ENCODE results near the gene RAD23A. TPM values are rescaled to one million over a fixed set of nuclear protein-coding genes. Genes with fewer than 3 reads are reported as not detected.

RAD23A gene
- total RNA-seq, 1 donor from 2014 or later = 40.6 TPM

DNA sequence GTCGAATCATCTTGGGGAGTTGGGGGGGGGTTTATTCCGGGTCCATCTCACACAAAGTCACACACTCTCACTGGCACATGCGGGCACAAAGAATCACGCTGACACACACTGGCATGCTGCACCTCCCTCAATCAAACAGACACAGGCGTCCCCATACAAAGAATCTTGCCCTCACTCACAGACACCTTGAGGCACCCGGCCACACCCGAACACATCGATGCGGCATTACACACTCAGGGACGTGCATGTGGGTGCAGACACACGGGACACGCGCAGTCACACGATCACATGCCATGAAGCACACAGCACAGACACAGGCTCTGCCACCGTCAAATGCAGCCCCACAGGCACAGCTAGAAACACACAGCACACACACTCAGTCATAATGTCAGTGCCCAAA, 57.4 kb downstream of the RAD23A start:
- Histone ChIP-seq H2AFZ (ENCODE audit: low read depth, low read length) (no peak overlapping the region), H3K79me2 (ENCODE audit: insufficient read depth, low read length) (peaks cover 98% of the 10 kb centered on the region), H3K9ac (ENCODE audit: low read length) (no peak overlapping the region), H3K9me3 (ENCODE audit: insufficient read depth, low read depth, low read length) (no peaks in the 10 kb centered on the region), H3K4me2 (ENCODE audit: low read length) (no peak overlapping the region), H3K27me3 (ENCODE audit: insufficient read depth, low read length) (no peaks in the 10 kb centered on the region), H3K36me3 (ENCODE audit: insufficient read depth, low read length) (peaks cover 5% of the 10 kb centered on the region), H4K20me1 (ENCODE audit: insufficient read depth, low read length) (peaks cover 87% of the 10 kb centered on the region), H3K4me1 (ENCODE audit: insufficient read depth, low read length) (peaks cover 14% of the 10 kb centered on the region), H3K4me3 (ENCODE audit: insufficient read depth, low read depth, low read length) (no peak overlapping the region), H3K27ac (ENCODE audit: low read depth, low read length) (no peak overlapping the region)
- Mint-ChIP-seq H3K27me3 (ENCODE audit: low read depth, unreplicated experiment) (peaks cover 78% of the 10 kb centered on the region), H3K36me3 (ENCODE audit: low read depth, unreplicated experiment) (peaks cover 8% of the 10 kb centered on the region), H3K4me3 (ENCODE audit: unreplicated experiment) (no peak overlapping the region), H3K9me3 (ENCODE audit: unreplicated experiment) (peaks cover 8% of the 10 kb centered on the region), H3K27ac (ENCODE audit: unreplicated experiment) (peak overlapping the region; percentile 63), H3K4me1 (ENCODE audit: low read depth, unreplicated experiment) (no peaks in the 10 kb centered on the region)
- FAIRE-seq (no peak), DNase-seq (ENCODE audit: low read depth) (no peak)
- TF ChIP-seq EZH2 (IDR thresholded peaks at IDR 0.05; ENCODE audit: insufficient read depth, low read length) = no peak
- TF ChIP-seq, protein P1, sequence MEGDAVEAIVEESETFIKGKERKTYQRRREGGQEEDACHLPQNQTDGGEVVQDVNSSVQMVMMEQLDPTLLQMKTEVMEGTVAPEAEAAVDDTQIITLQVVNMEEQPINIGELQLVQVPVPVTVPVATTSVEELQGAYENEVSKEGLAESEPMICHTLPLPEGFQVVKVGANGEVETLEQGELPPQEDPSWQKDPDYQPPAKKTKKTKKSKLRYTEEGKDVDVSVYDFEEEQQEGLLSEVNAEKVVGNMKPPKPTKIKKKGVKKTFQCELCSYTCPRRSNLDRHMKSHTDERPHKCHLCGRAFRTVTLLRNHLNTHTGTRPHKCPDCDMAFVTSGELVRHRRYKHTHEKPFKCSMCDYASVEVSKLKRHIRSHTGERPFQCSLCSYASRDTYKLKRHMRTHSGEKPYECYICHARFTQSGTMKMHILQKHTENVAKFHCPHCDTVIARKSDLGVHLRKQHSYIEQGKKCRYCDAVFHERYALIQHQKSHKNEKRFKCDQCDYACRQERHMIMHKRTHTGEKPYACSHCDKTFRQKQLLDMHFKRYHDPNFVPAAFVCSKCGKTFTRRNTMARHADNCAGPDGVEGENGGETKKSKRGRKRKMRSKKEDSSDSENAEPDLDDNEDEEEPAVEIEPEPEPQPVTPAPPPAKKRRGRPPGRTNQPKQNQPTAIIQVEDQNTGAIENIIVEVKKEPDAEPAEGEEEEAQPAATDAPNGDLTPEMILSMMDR (IDR thresholded peaks at IDR 0.05; ENCODE audit: insufficient read depth, low read depth, low read length) = no peak

Small RNA genes within 50 kb of the gene (microRNA-seq; reads per million reads assigned to microRNA genes)
- not detected for gene MIR5695
- 5.5 reads per million, percentile 23 among the genes with 10 or more reads in this experiment for gene MIR6515

Other genes with a start within 250 kb of the RAD23A start
- 9.9 and 11.6 TPM in 2 replicates for gene FBXW9, start 249.2 kb upstream of the RAD23A start, total RNA-seq
- 69.8 and 76.3 TPM in 2 replicates for gene TNPO2, start 221.9 kb upstream of the RAD23A start, total RNA-seq
- 172 and 178 TPM in 2 replicates for gene TRIR, start 211.2 kb upstream of the RAD23A start, total RNA-seq
- 63.0 and 66.8 TPM in 2 replicates for gene GET3, start 208.4 kb upstream of the RAD23A start, total RNA-seq
- gene BEST2, start 194.1 kb upstream of the RAD23A start, total RNA-seq = not detected in 2 replicates
- gene HOOK2, start 170.3 kb upstream of the RAD23A start, total RNA-seq = 21.7 and 25.9 TPM in 2 replicates
- gene JUNB, start 154.4 kb upstream of the RAD23A start, total RNA-seq = 101 and 126 TPM in 2 replicates
- 145 and 166 TPM in 2 replicates for gene PRDX2, start 144.1 kb upstream of the RAD23A start, total RNA-seq
- 3.6 and 4.5 TPM in 2 replicates for gene THSD8, start 143.8 kb upstream of the RAD23A start, total RNA-seq
- 5.4 and 10.5 TPM in 2 replicates for gene RNASEH2A, start 139.3 kb upstream of the RAD23A start, total RNA-seq
- not detected in 2 replicates for gene RTBDN, start 111.3 kb upstream of the RAD23A start, total RNA-seq
- gene MAST1, start 107.3 kb upstream of the RAD23A start, total RNA-seq = 5.4 and 6.3 TPM in 2 replicates
- 33.1 and 37.8 TPM in 2 replicates for gene DNASE2, start 64.4 kb upstream of the RAD23A start, total RNA-seq
- 0.17 TPM in 1 of 2 replicates, not detected in the other for gene KLF1, start 58.7 kb upstream of the RAD23A start, total RNA-seq
- 15.5 and 17.5 TPM in 2 replicates for gene GCDH, start 54.7 kb upstream of the RAD23A start, total RNA-seq
- 0.50 TPM in 1 of 2 replicates, not detected in the other for gene SYCE2, start 26.6 kb upstream of the RAD23A start, total RNA-seq
- gene FARSA, start 12.2 kb upstream of the RAD23A start, total RNA-seq = 76.7 and 80.4 TPM in 2 replicates
- gene CALR, start 7.3 kb upstream of the RAD23A start, total RNA-seq = 2,193 and 2,309 TPM in 2 replicates
- 34.0 and 35.5 TPM in 2 replicates for gene GADD45GIP1, start 11.4 kb downstream of the RAD23A start, total RNA-seq
- 0.14 TPM in 1 of 2 replicates, not detected in the other for gene DAND5, start 23.7 kb downstream of the RAD23A start, total RNA-seq
- gene NFIX, start 49.6 kb downstream of the RAD23A start, total RNA-seq = 8.4 and 9.6 TPM in 2 replicates
- gene LYL1, start 157.0 kb downstream of the RAD23A start, total RNA-seq = 0.27 TPM in 1 of 2 replicates, not detected in the other
- gene TRMT1, start 170.9 kb downstream of the RAD23A start, total RNA-seq = 43.0 and 43.3 TPM in 2 replicates
- gene NACC1, start 172.4 kb downstream of the RAD23A start, total RNA-seq = 96.4 and 104 TPM in 2 replicates
- 39.7 and 39.8 TPM in 2 replicates for gene STX10, start 204.5 kb downstream of the RAD23A start, total RNA-seq
- gene IER2, start 204.5 kb downstream of the RAD23A start, total RNA-seq = 58.7 and 71.3 TPM in 2 replicates

Measured in astrocyte (in vitro differentiated cells and primary cell).